Measurements from ENCODE around the gene SLIRP. TPM values are rescaled to one million over a fixed set of nuclear protein-coding genes. Genes with fewer than 3 reads are reported as not detected.

Gene SLIRP
- 136 and 169 TPM in 2 replicates for total RNA-seq

GRCh38 chr14:77707724-77708408, at the start of gene SLIRP, which contains the start of gene ALKBH1:
SLIRP (plus strand) TSS chr14:77708103; CDS start chr14:77708112, 9 bp downstream.
ALKBH1 (minus strand) TSS chr14:77708023; CDS start chr14:77708004, 19 bp downstream.

GRCh38 chr14:77760381-77761204, 52.7 kb downstream of the SLIRP start, which contains the start of gene SNW1:
SNW1 (minus strand) TSS chr14:77761156; CDS start chr14:77761127, 29 bp downstream.

Other genes starting within 250 kb of the SLIRP start
- gene ISM2, start 209.3 kb upstream of the SLIRP start, total RNA-seq: under 0.01 and 0.21 TPM in 2 replicates
- gene SPTLC2, start 91.5 kb upstream of the SLIRP start, total RNA-seq: 26.9 and 42.7 TPM in 2 replicates
- 8.0 and 10.4 TPM in 2 replicates for gene ALKBH1, start 80 bp upstream of the SLIRP start, total RNA-seq
- 43.1 and 43.6 TPM in 2 replicates for gene SNW1, start 53.1 kb downstream of the SLIRP start, total RNA-seq
- gene ADCK1, start 92.0 kb downstream of the SLIRP start, total RNA-seq: 4.3 and 4.5 TPM in 2 replicates

Data from tracheal epithelial cell (primary cell).